Measurements from ENCODE around the gene OR10H3. TPM values are rescaled to one million over a fixed set of nuclear protein-coding genes. Genes with fewer than 3 reads are reported as not detected.

Gene OR10H3
- total RNA-seq, 4 donors from 2014 or later = not detected

- no peak overlapping the region for H3K4me3 ChIP-seq
- no peaks in the 10 kb centered on the region for H3K9me3 ChIP-seq
- H3K27ac ChIP-seq = peak overlapping the region in 1 of 4 donors; percentile 61
- no peaks in the 10 kb centered on the region for H3K36me3 ChIP-seq
- no peak for DNase-seq
- no peaks in the 10 kb centered on the region for H3K4me1 ChIP-seq
- TF ChIP-seq CTCF (IDR thresholded peaks at IDR 0.05) = no peak
- no peak for TF ChIP-seq POLR2A (IDR thresholded peaks at IDR 0.05)
- no peaks in the 10 kb centered on the region for H3K27me3 ChIP-seq
Measured at GRCh38 chr19:15715642-15716041, 22.1 kb upstream of the OR10H3 start.

DNA sequence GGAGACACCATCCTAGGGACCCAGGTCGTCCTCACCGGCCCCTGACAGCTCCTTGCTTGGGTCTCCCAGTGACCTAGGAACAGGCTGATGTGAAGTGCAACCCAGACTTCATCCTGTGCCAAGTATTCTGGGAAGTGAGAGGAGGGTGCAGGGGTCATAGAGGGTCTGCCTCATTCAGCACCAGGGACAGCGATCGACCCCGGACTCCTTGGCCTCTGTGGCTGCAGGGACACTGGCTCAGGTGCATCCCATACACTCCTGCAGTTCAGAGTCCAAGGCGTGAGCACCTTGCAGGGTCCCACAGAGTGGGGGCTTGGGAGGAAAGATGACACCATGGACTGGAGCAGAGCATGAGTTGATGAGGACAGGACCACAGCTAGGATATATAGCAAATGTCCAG, 20.0 kb upstream of the OR10H3 start:
- Histone ChIP-seq H3K4me3 (no peak overlapping the region), H3K4me1 (no peaks in the 10 kb centered on the region), H3K36me3 (no peaks in the 10 kb centered on the region), H3K27ac (no peak overlapping the region), H3K9me3 (no peaks in the 10 kb centered on the region), H3K27me3 (no peaks in the 10 kb centered on the region)
- TF ChIP-seq POLR2A (IDR thresholded peaks at IDR 0.05) (no peak), CTCF (IDR thresholded peaks at IDR 0.05) (no peak)
- no peak for DNase-seq

DNA sequence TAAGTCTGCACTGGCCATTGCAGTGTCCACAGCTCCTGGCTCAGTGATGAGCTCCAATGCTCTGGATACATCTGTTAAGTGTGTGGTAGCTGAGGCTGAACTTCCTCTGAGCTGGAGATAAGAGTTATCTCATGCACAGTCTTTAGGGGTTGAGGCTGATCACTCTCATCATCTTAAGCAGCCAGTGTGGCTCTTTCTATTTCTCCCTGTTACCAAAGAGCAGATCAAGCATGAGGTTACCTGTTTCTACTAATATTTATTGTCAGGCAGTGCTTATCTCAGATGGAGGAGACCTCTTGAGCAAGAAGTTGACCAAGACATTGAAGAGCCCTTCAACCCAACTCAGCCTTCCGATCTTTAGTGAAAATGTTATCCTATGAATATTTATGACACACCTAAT, 16.5 kb upstream of the OR10H3 start:
- Histone ChIP-seq H3K9me3 (no peaks in the 10 kb centered on the region), H3K27me3 (no peaks in the 10 kb centered on the region), H3K4me1 (no peaks in the 10 kb centered on the region), H3K36me3 (no peaks in the 10 kb centered on the region), H3K4me3 (no peak overlapping the region), H3K27ac (no peak overlapping the region)
- DNase-seq = no peak
- TF ChIP-seq POLR2A (IDR thresholded peaks at IDR 0.05) (no peak), CTCF (IDR thresholded peaks at IDR 0.05) (no peak)

GRCh38 chr19:15722956-15723355, 14.8 kb upstream of the OR10H3 start:
- Histone ChIP-seq H3K4me1 (no peaks in the 10 kb centered on the region), H3K27me3 (no peaks in the 10 kb centered on the region), H3K9me3 (no peaks in the 10 kb centered on the region), H3K4me3 (no peak overlapping the region), H3K27ac (no peak overlapping the region), H3K36me3 (no peaks in the 10 kb centered on the region)
- TF ChIP-seq POLR2A (IDR thresholded peaks at IDR 0.05) = no peak
- no peak for TF ChIP-seq CTCF (IDR thresholded peaks at IDR 0.05)
- DNase-seq = no peak

DNA sequence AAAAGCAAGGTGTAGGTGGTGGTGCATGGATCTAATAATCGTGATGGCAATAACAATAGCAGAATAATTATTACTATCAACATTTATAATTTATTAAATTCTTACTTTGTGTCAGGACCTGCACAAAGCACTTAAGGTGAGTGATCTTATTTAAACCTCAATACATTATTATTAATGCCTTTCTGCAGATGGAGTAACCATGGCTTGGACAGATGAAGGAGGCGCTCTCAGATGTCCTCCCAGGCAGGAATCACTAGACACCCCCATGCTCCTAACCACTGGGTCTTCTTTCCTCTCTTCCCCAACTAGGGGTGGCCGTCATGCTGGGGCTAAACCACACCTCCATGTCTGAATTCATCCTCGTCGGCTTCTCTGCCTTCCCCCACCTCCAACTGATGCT, 10.1 kb upstream of the OR10H3 start, which contains the start of gene OR10H2:
Gene OR10H2, plus strand, starts transcription at position 301 of the 400 bp plus-strand sequence. Its CDS starts 20 bp downstream, at position 321.
- Histone ChIP-seq H3K27ac (no peak within 1 kb of the TSS), H3K4me1 (no peaks in the 10 kb centered on the region), H3K27me3 (no peaks in the 10 kb centered on the region), H3K4me3 (no peak within 1 kb of the TSS), H3K9me3 (no peaks in the 10 kb centered on the region), H3K36me3 (no peaks in the 10 kb centered on the region)
- DNase-seq = no peak
- TF ChIP-seq CTCF (IDR thresholded peaks at IDR 0.05) (no peak), POLR2A (IDR thresholded peaks at IDR 0.05) (no peak)

DNA sequence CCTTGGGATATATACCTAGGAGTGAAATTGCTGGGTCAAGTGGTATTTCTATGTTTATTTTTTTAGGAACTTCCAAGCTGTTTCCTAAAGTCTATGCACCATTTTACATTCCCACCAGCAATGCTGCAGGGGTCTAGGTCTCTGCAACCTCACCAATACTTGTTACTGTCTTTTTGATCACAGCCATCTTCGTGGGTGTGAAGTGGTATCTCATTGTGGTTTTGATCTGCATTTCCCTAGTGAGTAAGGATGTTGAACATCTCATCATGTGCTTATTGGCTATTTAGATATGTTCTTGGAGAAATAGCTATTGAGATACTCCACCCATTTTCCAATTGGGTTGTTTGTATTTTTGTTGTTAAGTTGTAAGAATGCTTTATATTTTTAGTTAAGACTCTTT, 7.2 kb upstream of the OR10H3 start:
- TF ChIP-seq CTCF (IDR thresholded peaks at IDR 0.05) (no peak), POLR2A (IDR thresholded peaks at IDR 0.05) (no peak)
- no peaks in the 10 kb centered on the region for H3K4me1 ChIP-seq

More for the DNA sequence above, 7.2 kb upstream of the OR10H3 start:
- DNase-seq = no peak
- H3K27ac ChIP-seq = no peak overlapping the region
- H3K36me3 ChIP-seq = no peaks in the 10 kb centered on the region
- no peaks in the 10 kb centered on the region for H3K9me3 ChIP-seq
- H3K4me3 ChIP-seq = no peak overlapping the region
- H3K27me3 ChIP-seq = no peaks in the 10 kb centered on the region
